ENCODE measurements around the gene KLF2.

Gene KLF2

DNA sequence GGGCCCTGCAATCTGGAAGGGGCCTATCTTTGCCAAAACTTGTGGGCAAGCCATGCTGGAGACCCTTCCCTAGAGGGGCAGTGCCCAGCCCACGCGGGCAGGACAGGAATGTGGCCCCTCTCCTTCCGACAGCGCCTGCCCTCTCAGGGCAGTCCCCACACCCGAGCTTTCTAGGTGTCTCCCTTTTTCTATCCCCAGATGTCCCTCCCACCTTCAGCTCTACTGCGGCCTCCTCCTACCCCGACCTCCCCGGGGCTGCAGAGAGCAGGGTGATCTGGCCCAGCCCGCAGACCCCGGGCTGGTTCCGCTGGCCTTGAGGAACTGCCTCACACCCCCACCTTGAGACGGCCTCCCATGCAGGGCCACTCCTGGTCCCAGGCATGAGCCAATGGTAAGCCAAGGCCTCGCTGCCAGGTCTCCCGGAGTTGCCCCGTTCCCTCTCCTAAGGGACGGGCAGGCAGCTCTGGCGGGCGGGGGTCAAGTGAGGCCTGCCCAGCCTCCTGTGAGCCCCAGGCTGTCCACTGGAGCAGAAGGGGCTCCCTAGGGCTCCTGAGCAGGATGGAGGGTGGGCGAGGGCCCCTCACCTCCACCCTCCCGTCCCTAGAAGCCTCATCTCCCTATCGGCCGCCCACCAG is 39.7 kb downstream of the KLF2 start:
- no peak for DNase-seq (ENCODE audit: low read depth)

DNA sequence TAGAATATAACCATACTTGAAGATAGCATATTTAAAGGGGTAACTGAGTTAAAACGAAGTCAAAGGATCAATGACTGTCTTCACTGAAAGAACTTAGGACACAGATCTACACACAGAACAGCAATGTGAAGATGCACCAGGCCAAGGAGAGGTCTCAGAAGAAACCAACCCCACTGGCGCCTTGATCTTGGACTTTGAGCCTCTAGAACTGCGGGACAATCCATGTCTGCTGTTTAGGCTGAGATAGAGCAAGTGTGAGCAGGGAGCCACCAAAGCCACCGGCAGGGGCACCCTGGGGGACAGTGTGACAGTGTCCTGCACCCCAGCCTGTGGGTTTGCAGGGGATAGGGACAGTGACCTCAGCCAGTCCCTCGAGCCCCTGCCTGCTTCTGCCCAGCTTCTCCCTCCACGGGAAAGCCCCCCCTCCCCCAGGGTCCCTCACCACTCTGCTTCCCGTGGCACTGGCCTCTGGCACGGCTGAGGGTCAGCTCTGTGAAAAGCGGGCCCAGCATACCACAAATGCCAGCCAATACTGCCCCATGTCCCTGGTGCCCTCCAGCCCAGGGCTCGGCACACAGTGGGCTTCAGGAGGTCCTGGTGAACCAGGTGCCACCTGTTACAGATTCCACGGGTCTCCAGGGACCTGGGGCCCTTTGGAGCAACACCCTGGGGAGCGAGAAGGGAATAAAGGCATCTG is 40.8 kb downstream of the KLF2 start:
- no peak for DNase-seq (ENCODE audit: low read depth)

DNA sequence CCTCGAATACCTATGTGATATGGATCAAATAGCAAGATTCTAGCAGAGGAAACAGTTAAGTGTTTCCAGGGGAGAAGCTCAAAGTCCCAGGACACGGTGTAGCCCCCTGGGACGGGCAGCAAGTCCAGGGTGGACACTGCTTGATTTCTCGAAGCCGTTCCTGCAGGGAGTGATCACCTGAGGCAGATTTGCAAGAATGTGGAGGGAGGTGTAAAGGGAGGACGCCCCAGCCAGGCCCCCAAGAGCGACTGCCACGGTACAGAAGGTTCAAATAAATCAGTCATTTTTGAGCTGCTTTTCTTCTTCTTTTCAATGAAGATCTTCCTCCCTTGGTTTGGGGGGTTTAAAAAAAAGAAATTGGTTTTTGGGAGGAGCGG is 41.4 kb downstream of the KLF2 start:
- DNase-seq (ENCODE audit: low read depth) = no peak

DNA sequence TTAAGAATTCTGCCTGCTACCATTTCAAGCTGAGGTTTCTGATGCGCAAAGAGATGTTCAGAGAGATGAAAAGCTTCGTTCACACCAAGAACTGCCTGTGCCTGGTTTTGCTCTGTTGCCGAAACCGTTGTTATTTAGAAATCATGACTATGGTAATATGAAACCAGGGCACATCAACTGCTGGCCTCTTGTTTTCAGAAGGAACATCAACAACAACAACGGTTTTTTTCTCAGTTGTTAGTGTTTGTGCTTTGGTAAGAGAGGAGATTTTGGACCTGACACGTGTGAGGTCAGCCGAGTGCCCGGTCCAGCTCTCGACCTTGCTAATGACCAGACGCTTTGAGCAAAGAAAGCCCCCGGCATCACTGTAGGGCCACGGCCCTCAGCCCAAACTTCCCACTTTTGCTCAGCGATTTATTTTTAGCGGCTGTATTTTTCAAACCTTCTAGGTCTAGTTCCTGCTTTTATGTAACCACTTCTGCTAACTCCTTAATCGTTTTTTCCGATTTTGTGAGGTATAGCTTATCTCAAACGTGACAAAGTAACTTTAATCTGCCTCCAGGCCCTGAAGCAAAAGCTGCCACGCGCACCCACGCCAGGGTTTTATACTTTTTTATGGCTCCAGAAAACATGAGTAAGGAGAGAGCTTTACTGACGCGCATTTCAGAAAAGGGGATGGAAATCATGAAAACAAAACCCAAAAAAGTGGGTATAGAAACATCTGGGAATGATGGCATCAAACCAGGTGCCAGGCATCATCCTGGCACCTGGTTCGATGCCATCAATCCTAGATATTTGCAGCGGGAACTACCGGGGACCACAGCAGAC is 42.0 kb downstream of the KLF2 start:
- DNase-seq (ENCODE audit: low read depth) = no peak

DNA sequence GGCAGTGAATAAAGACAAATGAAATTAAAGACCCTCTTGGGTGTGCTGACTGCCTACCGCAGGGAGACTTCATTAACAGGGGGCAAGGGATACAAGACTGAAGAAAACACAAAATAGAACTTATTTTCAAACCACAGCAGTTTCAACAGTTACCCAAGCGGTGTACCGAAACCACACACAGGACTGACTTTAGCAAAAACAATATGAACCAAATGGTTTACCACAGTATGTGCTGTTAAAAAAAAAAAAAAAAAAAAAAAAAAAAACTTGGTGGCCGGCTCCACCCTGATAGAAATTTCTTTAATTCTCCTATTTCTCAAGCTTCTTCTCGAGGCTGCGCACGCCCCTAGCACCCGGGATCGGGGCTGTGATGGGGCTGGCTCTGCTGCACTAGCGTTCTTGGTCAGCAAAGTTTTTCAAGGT is 42.6 kb downstream of the KLF2 start:
- DNase-seq (ENCODE audit: low read depth) = no peak

DNA sequence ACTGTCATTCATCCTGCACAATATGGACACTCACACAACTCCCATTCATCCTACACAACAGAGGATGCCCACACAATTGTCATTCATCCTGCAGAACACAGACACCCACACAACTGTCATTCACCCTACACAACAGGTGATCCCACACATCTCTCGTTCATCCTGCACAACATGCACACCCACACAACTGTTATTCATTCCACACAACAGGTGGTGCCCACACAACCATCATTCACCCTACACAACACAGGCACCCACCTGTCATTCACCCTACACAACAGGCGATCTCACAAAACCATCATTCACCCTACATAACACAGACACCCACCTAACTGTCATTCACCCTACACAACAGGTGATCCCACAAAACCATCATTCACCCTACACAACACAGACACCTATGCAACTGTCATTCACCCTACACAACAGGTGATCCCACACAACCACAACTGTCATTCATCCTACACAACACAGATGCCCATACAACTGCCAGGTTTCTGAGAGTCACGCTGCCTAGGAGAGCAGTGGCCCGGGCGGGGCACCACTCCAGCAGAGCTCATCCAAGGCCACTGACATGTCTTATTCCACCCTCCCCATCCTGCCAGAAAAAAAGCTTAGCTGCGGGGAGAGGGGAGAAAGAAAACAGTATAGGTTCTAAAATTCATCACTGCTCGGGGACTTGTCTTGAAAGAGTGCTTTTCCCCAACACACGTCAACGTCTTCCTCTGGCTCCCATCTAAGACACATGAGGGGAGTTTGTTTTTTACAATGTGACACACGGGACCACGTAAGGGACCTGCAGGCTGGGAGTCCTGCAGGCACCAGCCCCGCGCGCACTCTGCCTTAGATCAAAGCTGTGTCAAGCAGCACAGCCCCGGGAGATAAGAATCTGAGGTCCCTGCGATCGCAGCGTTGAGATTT is 44.0 kb downstream of the KLF2 start:
- no peak for DNase-seq (ENCODE audit: low read depth)

DNA sequence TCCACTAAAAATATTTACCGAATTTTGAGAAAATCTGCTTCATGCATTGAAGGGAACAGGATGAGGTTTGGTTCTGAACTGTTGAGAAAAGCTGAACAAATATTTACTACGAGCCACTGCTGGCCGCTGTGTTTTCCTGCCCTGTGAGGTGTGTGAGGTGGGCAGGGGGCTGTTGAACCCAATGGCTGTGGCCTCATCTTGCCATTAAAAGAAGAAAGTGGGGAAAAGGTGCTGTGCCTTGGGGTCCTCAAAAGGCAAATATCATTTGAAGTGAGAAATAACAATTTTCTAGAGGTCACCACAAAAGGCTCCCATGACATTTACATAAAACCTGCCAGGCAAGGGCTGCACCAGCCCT is 44.7 kb downstream of the KLF2 start:
- no peak for DNase-seq (ENCODE audit: low read depth)

DNA sequence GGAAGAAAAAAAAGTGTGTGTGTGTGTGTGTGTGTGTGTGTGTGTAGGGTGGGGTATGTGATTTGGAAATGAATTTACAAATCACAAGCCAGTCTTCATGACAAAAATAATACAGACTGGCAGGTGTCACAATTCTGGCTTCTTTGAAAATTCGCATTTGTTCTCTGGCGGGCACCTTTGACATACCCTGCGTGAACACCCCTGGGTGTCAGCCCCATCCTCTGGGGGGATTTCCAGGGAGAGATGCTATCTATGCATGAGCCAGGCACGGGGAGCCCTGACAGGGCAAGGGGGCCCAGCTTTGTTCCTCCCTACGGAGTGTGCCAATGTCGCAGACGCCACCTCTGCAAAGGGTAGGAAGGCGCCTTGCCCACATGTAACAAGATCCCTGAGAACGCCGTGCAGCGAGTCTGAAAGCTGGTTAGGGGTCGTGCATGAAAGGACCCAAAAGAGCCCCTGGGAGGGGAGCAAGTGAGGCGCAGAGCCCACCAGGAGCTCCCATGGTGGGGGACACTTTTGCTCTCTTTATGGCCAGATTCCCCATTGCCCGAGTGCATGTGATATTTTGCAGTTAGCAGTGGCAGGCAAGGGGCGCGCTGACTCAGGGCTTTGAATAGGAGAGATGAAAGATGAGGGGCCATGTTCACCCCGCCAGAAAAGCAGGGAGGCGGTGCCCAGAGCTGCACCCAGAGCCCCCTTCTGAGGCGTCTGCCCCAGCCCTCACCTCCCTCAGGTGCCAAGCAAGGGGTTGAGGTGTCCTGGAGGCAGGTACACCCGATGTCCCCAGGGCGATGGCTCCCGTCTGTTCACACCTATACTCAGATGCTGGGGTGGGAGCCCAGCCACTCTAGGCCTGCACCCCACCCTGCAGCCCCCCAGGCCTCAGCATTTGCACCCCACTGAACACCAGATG is 45.3 kb downstream of the KLF2 start:
- no peak for DNase-seq (ENCODE audit: low read depth)

DNA sequence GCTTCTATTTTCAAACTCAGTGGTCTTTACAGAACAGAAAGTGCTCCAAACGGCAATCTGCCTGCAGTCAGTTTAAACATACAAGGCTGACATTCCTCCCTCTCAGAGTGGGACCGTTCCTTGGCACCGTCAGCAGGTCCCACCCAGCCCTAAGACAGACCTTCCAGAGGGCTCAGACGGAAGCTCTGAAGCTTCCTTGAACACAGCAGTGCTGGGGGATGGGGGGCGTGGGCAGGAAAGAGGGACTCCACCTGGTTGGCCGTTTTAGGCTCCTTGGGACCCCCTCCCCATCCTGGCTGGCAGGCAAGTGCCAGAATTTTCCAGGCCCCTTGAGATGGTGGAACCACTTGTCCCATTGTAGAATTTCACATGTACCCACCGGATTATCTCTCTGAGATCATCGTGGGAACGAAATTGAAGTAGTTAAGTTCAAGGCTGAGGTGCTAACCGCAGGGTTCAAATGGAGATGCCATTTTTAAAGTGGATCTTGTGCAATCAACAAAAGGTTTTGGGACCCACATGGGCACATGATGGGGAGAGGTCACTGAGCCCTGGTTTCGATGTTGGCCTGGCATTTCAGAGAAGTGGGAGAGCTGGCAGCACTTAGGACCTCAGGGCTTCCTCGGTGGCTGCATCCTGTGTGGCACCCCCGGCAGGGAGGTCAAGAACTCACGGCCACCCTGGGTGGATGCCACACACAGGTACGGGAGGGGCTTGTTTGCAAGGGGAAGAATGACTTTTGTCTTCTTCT is 46.2 kb downstream of the KLF2 start:
- DNase-seq (ENCODE audit: low read depth) = no peak

DNA sequence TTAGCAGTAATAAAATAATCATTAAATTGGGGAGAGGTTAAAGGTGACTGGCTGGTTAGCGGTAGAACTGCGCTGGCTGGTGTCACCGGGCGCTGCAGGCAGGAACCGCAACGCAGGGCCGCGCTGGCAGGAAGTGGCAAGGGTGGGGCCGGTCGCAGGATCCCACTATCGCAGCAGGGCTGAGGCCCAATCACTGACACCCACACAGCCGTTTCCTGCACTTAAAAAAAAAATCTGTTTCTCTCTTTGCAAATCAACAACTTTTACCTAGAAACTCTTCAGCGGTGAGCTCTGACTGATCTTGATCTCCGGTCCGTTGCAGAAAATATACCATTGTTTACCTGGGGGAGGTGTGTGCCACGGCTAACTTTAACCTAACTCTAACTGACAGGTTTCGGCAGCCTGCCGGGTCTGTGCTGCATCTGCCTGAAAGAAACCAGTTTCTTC is 46.9 kb downstream of the KLF2 start:
- no peak for DNase-seq (ENCODE audit: low read depth)

DNA sequence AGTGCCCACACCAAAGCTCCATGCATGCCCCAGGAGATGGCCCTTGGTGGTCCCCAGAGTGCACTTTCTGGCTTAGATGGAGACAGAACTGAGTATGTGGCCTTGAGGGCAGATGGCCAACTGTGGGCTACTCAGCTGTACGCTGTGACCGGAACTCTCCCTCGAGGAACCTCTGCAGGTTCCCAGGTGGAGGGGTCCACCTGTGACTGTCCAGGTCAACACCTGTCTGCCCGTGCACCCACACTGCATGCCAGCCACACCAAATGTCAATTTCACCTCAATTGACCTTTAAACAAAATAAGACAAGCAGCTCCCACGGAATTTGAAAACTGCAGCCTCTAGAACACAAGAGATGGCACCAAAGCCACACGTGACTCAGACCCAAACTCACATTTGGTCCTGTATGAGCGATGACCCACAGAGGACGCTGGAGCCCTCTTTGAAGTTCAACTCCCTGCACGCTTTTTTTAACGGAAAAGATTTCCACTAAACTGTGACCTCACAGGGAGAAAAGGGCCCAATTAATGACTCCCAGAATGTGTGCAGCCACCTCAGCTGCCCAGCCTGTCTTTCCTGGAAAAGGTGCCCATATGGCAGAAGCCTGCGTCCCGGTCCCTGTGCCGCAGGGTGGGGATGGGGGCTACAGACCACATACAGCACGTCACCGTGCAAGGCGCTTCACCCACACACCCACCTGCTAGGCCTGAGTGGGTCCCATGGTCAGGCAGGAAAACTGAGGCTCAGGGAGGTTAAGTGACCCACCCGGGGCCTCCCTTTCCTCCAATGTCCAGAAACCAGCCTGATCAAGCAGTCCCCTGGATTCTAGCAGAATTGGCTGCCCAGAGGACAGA is 47.7 kb downstream of the KLF2 start:
- no peak for DNase-seq (ENCODE audit: low read depth)

DNA sequence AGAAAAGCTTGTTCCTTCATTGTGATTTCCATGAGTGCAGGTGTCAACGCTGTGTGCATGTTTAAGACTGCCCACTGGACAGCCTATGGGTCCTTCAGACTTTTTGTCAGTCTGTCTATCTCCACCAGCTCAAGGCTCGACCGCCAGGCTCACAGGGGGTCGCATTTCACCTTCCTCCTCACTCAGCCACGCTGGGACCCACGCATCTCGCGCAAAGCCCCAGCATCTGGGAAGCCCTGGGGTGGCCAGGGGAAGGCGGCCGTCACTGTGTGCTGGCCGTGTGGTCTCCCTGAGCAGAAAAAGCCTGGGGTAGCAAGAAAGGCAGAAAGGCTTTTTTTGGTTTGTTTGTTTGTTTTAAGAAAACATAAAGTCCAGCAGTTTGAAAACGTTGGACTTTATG is 48.5 kb downstream of the KLF2 start:
- DNase-seq (ENCODE audit: low read depth) = no peak

DNA sequence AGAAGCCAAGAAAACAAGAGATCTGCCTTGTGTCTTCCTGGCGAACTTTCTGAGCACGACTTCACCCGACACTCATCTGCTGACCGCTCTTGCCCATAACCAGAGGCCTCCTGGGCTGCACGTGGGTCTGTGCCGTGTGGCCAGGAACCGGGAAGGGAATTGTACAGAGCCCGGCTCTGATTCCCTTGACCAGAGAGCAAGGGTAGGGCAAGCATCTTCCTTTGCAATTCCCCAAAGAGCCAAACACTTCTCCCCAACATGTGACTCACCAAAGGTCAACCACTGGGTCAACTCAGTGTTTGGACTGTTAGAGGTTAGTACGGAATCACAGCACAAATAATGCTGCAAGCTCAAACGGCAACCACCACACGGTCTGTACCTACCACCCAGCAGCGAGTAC is 48.9 kb downstream of the KLF2 start:
- DNase-seq (ENCODE audit: low read depth) = no peak

DNA sequence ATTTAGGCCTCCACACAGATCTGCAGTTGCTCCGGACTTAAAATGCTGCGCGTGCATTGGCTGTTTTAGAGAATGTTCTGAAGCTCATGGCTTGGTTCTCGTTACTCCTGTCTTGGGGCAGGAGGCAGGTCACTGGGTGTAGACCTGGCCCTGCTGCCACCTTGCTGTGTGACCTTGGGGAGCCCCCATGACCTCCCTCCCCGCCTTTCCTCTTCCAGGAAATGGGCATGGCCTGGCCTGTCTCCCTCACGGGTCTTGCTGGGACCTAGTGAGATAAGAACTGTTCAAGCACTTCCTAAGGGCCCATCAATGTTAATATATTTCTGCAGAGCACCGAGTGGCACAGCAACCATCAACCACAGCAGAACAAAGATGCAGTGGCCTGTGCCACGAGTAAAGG is 49.4 kb downstream of the KLF2 start:
- DNase-seq (ENCODE audit: low read depth) = no peak

DNA sequence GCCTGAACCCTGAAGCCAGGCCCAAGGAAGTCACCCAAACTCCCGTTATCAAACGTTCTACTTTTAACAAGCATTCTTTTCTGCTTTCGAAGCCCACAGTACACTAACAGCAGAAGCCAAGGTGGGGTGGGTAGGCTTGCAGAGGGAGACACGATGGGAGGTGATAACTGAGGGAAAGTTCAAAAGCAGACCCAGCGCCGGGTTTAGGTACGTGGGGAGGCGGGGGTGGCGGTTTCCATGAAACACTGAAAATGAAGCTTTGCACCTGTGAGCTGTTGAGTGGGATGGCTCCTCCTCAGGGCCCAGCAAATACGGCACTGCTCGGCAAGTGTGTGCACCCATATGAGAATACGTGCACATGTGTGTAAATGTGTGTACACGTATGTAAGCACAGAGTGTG is 49.8 kb downstream of the KLF2 start:
- no peak for DNase-seq (ENCODE audit: low read depth)

DNA sequence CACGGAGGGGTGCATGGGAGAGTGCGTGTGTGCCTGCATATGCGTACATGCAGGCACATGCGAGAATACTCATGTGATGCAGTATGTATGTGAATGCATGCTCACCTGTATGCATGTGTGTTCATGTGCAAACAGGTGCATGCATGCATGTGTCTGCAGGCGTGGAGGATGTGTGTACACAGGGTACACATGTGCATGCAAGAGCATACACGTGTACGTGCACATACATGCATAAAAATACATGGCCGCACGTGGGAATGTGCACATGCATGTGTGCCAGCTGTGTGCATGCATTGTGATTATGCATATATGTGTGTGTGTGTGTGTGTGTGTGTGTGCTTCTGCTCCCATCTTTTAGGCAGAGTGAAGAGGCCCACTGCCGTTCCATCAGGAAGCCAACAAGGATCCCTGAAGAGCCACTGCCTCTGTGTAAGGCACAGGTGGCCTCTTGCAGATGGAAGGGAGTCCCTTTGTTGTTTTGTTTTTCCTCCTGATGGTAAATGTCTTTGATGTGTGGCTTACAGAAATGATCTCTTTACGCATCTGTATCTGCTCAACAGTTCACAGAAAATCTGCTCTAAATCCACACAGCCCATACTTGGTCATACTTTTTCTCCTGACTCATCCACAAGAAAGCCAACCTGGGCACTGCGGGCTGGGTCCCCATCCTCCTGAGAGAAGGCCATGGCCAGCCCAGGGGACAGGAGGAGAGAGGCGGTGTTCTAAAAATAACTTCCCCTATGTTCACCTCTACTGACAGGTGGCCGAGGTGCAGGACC is 50.7 kb downstream of the KLF2 start:
- no peak for DNase-seq (ENCODE audit: low read depth)

DNA sequence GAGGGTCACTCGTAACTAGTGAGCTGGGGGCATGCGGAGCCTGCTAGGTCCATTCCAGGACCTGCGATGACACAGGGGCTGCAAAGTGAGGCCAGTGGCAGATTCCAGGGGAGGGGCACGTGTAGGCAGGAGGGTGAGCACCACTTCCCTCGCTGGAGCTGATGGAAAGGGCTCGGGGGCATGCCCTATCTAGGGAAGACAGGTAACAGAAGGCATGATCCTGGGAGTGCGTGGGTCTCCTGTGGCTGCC is 51.2 kb downstream of the KLF2 start:
- DNase-seq (ENCODE audit: low read depth) = no peak

DNA sequence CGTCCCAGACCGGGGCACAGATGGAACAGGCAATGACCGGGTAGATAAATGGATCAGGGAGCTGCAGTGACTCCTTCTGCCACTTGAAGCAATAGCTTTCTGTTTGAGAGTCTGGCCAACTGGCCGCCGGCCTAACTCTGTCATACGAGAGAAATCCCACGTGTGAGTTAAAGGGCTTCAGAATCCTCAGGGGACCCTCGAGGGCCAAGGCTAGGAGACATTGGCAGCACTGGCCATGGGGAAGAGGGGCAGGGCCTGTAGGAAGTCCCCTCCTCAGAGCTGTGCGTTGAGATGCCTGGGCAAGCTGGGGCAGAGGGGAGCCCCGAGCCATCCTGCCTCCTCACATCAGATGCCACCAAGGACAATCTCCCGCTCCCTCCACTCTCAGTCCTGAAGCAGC is 51.6 kb downstream of the KLF2 start:
- no peak for DNase-seq (ENCODE audit: low read depth)

DNA sequence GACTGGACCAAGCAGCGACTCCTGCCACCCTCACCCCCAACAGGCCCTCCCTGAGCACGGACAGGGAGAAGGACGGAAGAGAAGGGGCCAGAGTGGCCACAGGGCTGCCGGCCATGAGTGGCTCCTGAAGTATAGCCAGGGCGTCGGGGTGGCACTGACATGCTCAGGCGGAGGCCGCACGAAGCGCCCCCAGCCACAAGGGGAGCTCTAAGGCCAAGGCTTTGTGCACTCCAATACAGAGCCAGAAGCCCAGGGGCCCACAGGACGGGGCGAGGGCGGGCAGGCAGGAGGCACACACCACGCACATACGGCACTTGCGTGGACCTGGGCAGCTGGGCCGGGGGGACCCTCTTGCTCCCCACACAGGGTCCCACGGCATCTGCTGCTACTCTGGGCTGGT is 52.0 kb downstream of the KLF2 start:
- no peak for DNase-seq (ENCODE audit: low read depth)
